ENCODE measurements around the gene TSPAN9.

TSPAN9 gene

DNA sequence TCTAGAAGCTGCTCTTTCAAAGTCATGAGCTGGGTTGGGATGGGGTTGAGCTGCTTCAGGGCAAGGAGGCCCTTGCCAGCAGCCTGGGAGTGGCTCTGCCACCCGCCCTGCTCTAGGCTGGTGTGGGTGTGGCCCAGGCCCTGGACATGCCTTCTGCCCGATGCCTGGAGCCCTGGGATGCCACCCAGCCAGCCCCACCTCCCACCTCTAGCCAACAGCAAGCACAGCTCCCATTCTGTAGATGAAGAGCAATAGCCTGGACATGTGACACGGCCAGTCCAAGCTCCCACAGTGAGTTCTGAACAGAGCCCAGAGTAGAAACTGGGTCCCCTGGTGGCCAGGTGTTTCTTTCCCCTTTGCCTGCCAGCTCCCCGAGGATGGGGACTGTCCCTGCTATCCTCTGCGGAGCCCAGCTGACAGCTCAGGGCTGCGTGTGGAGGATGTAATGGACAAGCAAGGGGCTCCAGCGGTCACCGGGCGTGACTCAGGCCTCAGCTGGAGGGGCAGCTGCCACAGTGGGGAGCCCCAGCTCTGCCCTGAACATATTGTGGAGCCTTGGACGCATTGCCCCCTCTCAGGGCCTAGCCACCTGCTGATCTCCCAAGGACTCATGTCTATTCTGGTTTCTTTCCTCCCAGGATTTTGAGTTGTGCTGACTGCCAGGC, 165.2 kb downstream of the TSPAN9 start:
- Histone ChIP-seq H3K27me3 (ENCODE audit: insufficient read depth, low read length) (peaks cover 9% of the 10 kb centered on the region; the same call in 1 of the 2 replicates), H3K27ac (ENCODE audit: low read depth, low read length, poor library complexity, severe bottlenecking) (no peak overlapping the region), H3K4me1 (ENCODE audit: insufficient read depth, low read length, severe bottlenecking) (no peaks in the 10 kb centered on the region), H3F3A (ENCODE audit: insufficient read depth, low read length) (no peaks in the 10 kb centered on the region), H3K4me3 (ENCODE audit: low read depth, low read length, poor library complexity, severe bottlenecking) (no peak overlapping the region), H4K20me1 (ENCODE audit: insufficient read depth, low read length) (no peaks in the 10 kb centered on the region), H3K79me2 (ENCODE audit: insufficient read depth, low read length) (no peaks in the 10 kb centered on the region), H3K9me2 (ENCODE audit: low read depth, low read length) (no peaks in the 10 kb centered on the region), H3K9me3 (ENCODE audit: low read length) (no peaks in the 10 kb centered on the region), H2AFZ (ENCODE audit: low read length) (no peak overlapping the region), H3K4me2 (ENCODE audit: low read length) (no peak overlapping the region), H3K9ac (ENCODE audit: low read length) (no peak overlapping the region), H3K36me3 (ENCODE audit: insufficient read depth, low read length) (no peaks in the 10 kb centered on the region; the same call in 1 of the 2 replicates)
- TF ChIP-seq EZH2 (IDR thresholded peaks at IDR 0.05; ENCODE audit: borderline replicate concordance, low read length): no peak
- TF ChIP-seq, protein P1, sequence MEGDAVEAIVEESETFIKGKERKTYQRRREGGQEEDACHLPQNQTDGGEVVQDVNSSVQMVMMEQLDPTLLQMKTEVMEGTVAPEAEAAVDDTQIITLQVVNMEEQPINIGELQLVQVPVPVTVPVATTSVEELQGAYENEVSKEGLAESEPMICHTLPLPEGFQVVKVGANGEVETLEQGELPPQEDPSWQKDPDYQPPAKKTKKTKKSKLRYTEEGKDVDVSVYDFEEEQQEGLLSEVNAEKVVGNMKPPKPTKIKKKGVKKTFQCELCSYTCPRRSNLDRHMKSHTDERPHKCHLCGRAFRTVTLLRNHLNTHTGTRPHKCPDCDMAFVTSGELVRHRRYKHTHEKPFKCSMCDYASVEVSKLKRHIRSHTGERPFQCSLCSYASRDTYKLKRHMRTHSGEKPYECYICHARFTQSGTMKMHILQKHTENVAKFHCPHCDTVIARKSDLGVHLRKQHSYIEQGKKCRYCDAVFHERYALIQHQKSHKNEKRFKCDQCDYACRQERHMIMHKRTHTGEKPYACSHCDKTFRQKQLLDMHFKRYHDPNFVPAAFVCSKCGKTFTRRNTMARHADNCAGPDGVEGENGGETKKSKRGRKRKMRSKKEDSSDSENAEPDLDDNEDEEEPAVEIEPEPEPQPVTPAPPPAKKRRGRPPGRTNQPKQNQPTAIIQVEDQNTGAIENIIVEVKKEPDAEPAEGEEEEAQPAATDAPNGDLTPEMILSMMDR (IDR thresholded peaks at IDR 0.05; ENCODE audit: low read length): no peak

DNA sequence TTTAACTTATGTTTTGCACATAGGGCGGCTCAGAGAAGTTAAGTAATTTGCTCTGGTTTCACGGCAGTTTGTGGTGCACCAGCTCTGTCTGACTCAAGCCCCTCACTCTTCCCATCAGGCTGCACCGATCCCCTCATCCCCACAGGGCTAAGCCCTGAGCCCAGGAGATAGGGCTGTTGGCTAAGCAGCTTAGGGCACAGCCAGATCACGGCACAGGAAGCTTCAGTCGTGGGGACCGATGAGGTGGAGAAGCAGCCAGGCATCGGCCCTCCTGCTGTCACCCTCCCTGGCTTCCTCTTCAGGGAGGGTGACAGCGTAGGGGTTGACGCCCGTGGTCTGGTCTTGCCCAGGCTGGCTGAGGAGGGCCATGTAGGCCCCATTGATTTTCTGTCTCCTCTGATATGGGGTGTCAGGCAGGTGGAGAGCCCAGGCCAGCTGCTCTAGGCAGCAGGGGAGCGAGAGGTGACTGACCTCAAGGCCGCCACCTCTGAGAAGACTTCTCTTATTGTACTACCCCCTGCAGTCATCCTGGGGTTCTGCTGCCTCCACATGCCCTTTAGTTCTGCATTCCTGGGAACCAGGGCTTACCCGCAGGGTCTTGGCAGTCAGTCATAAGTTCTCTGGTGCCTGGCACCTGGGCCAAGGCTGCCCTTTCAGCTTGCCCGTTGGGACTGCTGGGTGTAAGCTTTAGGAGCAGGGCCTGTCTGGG, 166.4 kb downstream of the TSPAN9 start:
- Histone ChIP-seq H2AFZ (ENCODE audit: low read length) (no peak overlapping the region), H3K4me1 (ENCODE audit: insufficient read depth, low read length, severe bottlenecking) (no peaks in the 10 kb centered on the region), H3K9me3 (ENCODE audit: low read length) (no peaks in the 10 kb centered on the region), H3K79me2 (ENCODE audit: insufficient read depth, low read length) (no peaks in the 10 kb centered on the region), H3K27me3 (ENCODE audit: insufficient read depth, low read length) (peaks cover 9% of the 10 kb centered on the region; the same call in 1 of the 2 replicates), H3K27ac (ENCODE audit: low read depth, low read length, poor library complexity, severe bottlenecking) (no peak overlapping the region), H3K4me2 (ENCODE audit: low read length) (no peak overlapping the region), H3K36me3 (ENCODE audit: insufficient read depth, low read length) (no peaks in the 10 kb centered on the region; the same call in 1 of the 2 replicates), H3K4me3 (ENCODE audit: low read depth, low read length, poor library complexity, severe bottlenecking) (no peak overlapping the region), H4K20me1 (ENCODE audit: insufficient read depth, low read length) (no peaks in the 10 kb centered on the region), H3F3A (ENCODE audit: insufficient read depth, low read length) (no peaks in the 10 kb centered on the region), H3K9ac (ENCODE audit: low read length) (no peak overlapping the region), H3K9me2 (ENCODE audit: low read depth, low read length) (no peaks in the 10 kb centered on the region)
- no peak for TF ChIP-seq EZH2 (IDR thresholded peaks at IDR 0.05; ENCODE audit: borderline replicate concordance, low read length)
- TF ChIP-seq, protein P1 (IDR thresholded peaks at IDR 0.05; ENCODE audit: low read length): no peak

DNA sequence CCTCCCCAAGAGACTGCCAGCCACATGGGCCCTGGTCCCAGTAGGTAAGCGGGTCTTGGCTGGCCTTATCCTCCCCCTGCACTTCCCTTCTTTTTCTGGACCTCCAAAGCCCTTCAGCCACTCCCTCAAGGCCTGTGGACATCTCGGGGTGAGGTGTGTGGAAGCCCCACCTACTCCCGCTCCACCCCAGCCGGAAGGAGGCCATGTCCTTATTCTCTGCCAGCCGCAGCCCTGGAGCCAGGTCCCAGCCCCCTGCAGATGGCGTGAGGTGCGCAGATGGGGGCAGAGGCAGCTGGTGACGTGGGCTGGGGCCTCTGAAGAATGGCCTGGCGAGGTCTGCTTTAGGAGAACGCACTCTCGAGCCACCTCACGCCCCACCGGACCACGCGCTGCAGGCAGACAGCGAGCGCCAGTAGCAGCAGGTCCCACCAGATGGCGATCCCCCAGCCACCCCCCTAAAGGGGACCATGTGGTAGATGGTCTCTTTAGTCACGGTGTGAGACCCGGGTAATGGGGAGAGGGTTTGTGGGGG, 167.1 kb downstream of the TSPAN9 start:
- H3K79me2 ChIP-seq (ENCODE audit: insufficient read depth, low read length): no peaks in the 10 kb centered on the region
- H3K9me2 ChIP-seq (ENCODE audit: low read depth, low read length): no peaks in the 10 kb centered on the region
- H3K27me3 ChIP-seq (ENCODE audit: insufficient read depth, low read length): peaks cover 9% of the 10 kb centered on the region; the same call in 1 of the 2 replicates
- no peak overlapping the region for H3K4me3 ChIP-seq (ENCODE audit: low read depth, low read length, poor library complexity, severe bottlenecking)
- no peaks in the 10 kb centered on the region for H4K20me1 ChIP-seq (ENCODE audit: insufficient read depth, low read length)
- no peaks in the 10 kb centered on the region for H3F3A ChIP-seq (ENCODE audit: insufficient read depth, low read length)
- H3K27ac ChIP-seq (ENCODE audit: low read depth, low read length, poor library complexity, severe bottlenecking): no peak overlapping the region
- H3K4me1 ChIP-seq (ENCODE audit: insufficient read depth, low read length, severe bottlenecking): no peaks in the 10 kb centered on the region
- no peak overlapping the region for H3K9ac ChIP-seq (ENCODE audit: low read length)
- no peak overlapping the region for H3K4me2 ChIP-seq (ENCODE audit: low read length)
- H3K9me3 ChIP-seq (ENCODE audit: low read length): no peaks in the 10 kb centered on the region
- H3K36me3 ChIP-seq (ENCODE audit: insufficient read depth, low read length): no peaks in the 10 kb centered on the region; the same call in 1 of the 2 replicates
- TF ChIP-seq EZH2 (IDR thresholded peaks at IDR 0.05; ENCODE audit: borderline replicate concordance, low read length): no peak
- TF ChIP-seq, protein P1 (IDR thresholded peaks at IDR 0.05; ENCODE audit: low read length): no peak
- H2AFZ ChIP-seq (ENCODE audit: low read length): no peak overlapping the region

All from OCI-LY1 (cell line).